Measurements from ENCODE around the gene XYLT1. TPM values are rescaled to one million over a fixed set of nuclear protein-coding genes. Genes with fewer than 3 reads are reported as not detected.

The XYLT1 gene
- total and polyA plus RNA-seq, 9 of the 15 experiments (the other 6 are each of a cell fraction or from before 2014, with no cell fraction given), result 0.03 to 0.09 (median 0.08) TPM; not detected in 6

DNA sequence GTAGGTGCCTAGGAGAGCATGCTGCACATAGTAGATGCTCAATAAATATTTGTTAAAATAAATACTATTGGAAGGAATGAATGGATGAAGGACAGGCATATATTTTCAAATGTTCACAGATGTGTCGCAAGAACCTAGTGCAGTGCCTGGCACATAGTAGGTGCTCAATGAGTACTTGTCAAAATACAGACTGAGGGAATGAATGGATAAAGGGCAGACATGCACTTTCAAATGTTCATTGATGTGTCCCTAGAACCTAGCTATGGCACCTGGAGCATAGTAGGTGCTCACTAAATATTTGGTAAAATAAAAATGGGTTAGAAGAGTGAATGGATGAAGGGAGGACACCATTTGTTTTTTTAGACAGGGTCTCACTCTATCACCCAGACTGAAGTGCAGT is 26.1 kb downstream of the XYLT1 start:
- CTCF ChIA-PET (ENCODE audit: low intra/inter-chr PET ratio), result no interaction called here
- intact Hi-C loops (cut with micrococcal nuclease), result no loop called here

DNA sequence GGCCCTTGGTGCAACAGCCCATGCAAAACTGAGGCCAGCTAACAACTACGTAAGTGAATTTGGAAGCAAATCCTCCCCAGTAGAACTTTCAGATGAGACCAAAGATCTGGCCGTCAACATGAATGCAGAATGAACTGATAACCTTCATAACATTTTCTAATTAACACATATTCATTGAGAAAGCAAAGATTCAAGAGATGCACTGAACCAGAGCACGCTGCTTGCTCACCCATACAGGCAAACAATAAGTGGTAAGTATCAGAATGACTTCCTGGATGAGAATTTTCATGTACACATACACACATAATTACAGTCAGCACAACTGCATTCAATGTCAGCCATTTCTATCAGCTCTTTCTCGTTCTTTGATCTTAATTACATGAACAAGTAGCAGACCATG is 30.6 kb downstream of the XYLT1 start:
- H3K4me1 ChIP-seq (replicated peaks in 1 of 2; ENCODE audit: control insufficient read depth in 2 of 2, insufficient read depth in 2 of 2, low read length in 2 of 2), result no peaks in the 10 kb centered on the region
- H3K27me3 ChIP-seq (ENCODE audit: control insufficient read depth in 2 of 2, insufficient read depth in 2 of 2, low read length in 2 of 2), result peaks cover 3 to 20% of the 10 kb centered on the region in 2 experiments; a peak in 2 of 5 replicates
- FAIRE-seq, result no peak
- no peak for DNase-seq (ENCODE audit: extremely low read depth in 1 of 4, low spot score in 3 of 4)
- no peaks in the 10 kb centered on the region for H4K20me1 ChIP-seq (replicated peaks; ENCODE audit: control insufficient read depth, insufficient read depth, low read length)
- no peaks in the 10 kb centered on the region for H3K9me3 ChIP-seq (replicated peaks; ENCODE audit: control insufficient read depth, insufficient read depth, low read depth, low read length)
- H3K4me3 ChIP-seq, result no peak overlapping the region
- no peak for ATAC-seq
- no TSS peak for BruUV-seq (replicated peaks)
- H3K9ac ChIP-seq (ENCODE audit: insufficient read depth in 1 of 2, low read depth in 2 of 2, low read length in 2 of 2), result no peak overlapping the region
- ChIA-PET CTCF (ENCODE audit: low intra/inter-chr PET ratio) (no interaction called here), POLR2A (interaction anchor here (0.5 kb wide), 1 partner anchor 106 kb away, joined by 3 read pairs; no protein-coding TSS in a partner anchor)
- H3K36me3 ChIP-seq (ENCODE audit: control insufficient read depth, insufficient read depth, low read length), result no peaks in the 10 kb centered on the region
- intact Hi-C loops (cut with micrococcal nuclease), result no loop called here
- WGBS (ENCODE audit: insufficient coverage, low coverage, missing lambda C conversion rate), result 0% methylated on average over 4 of the region's 4 CpGs
- H3K9me1 ChIP-seq (ENCODE audit: control insufficient read depth, insufficient read depth, low read length), result no peaks in the 10 kb centered on the region
- in situ Hi-C loops (cut with MboI), result no loop called here
- H3K4me2 ChIP-seq (ENCODE audit: insufficient read depth, low read length), result no peak overlapping the region
- H3K27ac ChIP-seq (ENCODE audit: extremely low read depth, low read depth, low read length), result no peak overlapping the region
- no peaks in the 10 kb centered on the region for H3K79me2 ChIP-seq (ENCODE audit: control insufficient read depth, insufficient read depth, low read length)
- H2AFZ ChIP-seq (ENCODE audit: low read depth, low read length), result no peak overlapping the region
- TF ChIP-seq ZBTB1 (CRISPR knock-in tag; IDR thresholded peaks at IDR 0.05; ENCODE audit: borderline replicate concordance, low read depth), result no peak
- TF ChIP-seq FOS (IDR thresholded peaks at IDR 0.05; ENCODE audit: extremely low read depth, insufficient read length), result no peak
- TF ChIP-seq, protein P1, sequence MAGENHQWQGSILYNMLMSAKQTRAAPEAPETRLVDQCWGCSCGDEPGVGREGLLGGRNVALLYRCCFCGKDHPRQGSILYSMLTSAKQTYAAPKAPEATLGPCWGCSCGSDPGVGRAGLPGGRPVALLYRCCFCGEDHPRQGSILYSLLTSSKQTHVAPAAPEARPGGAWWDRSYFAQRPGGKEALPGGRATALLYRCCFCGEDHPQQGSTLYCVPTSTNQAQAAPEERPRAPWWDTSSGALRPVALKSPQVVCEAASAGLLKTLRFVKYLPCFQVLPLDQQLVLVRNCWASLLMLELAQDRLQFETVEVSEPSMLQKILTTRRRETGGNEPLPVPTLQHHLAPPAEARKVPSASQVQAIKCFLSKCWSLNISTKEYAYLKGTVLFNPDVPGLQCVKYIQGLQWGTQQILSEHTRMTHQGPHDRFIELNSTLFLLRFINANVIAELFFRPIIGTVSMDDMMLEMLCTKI (IDR thresholded peaks at IDR 0.05; ENCODE audit: partially characterized antibody), result no peak
- TF ChIP-seq POLR2H (tag; IDR thresholded peaks at IDR 0.05; ENCODE audit: low read depth), result no peak
- no peak for TF ChIP-seq ARNT (IDR thresholded peaks at IDR 0.05)
- no peak for TF ChIP-seq DPF2 (IDR thresholded peaks at IDR 0.05)
- TF ChIP-seq ZNF12 (CRISPR knock-in tag; IDR thresholded peaks at IDR 0.05), result no peak
- no peak for TF ChIP-seq ZNF57 (CRISPR knock-in tag; IDR thresholded peaks at IDR 0.05)
- no peak for TF ChIP-seq MCM7 (IDR thresholded peaks at IDR 0.05)
- TF ChIP-seq, protein P2, sequence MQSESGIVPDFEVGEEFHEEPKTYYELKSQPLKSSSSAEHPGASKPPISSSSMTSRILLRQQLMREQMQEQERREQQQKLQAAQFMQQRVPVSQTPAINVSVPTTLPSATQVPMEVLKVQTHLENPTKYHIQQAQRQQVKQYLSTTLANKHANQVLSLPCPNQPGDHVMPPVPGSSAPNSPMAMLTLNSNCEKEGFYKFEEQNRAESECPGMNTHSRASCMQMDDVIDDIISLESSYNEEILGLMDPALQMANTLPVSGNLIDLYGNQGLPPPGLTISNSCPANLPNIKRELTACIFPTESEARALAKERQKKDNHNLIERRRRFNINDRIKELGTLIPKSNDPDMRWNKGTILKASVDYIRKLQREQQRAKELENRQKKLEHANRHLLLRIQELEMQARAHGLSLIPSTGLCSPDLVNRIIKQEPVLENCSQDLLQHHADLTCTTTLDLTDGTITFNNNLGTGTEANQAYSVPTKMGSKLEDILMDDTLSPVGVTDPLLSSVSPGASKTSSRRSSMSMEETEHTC (IDR thresholded peaks at IDR 0.05), result no peak
- TF ChIP-seq ZNF589 (CRISPR knock-in tag; IDR thresholded peaks at IDR 0.05; ENCODE audit: low read depth), result no peak
- TF ChIP-seq, protein P3, sequence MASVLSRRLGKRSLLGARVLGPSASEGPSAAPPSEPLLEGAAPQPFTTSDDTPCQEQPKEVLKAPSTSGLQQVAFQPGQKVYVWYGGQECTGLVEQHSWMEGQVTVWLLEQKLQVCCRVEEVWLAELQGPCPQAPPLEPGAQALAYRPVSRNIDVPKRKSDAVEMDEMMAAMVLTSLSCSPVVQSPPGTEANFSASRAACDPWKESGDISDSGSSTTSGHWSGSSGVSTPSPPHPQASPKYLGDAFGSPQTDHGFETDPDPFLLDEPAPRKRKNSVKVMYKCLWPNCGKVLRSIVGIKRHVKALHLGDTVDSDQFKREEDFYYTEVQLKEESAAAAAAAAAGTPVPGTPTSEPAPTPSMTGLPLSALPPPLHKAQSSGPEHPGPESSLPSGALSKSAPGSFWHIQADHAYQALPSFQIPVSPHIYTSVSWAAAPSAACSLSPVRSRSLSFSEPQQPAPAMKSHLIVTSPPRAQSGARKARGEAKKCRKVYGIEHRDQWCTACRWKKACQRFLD (CRISPR knock-in tag; IDR thresholded peaks at IDR 0.05), result no peak

More for the DNA sequence above, 26.1 kb downstream of the XYLT1 start:
- in situ Hi-C loops (cut with MboI), result no loop called here
- no peak overlapping the region for H3K4me2 ChIP-seq (ENCODE audit: insufficient read depth, low read length)
- no peak overlapping the region for H2AFZ ChIP-seq (ENCODE audit: low read depth, low read length)
- DNase-seq (ENCODE audit: extremely low read depth in 1 of 4, low spot score in 3 of 4), result no peak
- no peaks in the 10 kb centered on the region for H3K4me1 ChIP-seq (replicated peaks in 1 of 2; ENCODE audit: control insufficient read depth in 2 of 2, insufficient read depth in 2 of 2, low read length in 2 of 2)
- H3K4me3 ChIP-seq, result no peak overlapping the region
- H3K27me3 ChIP-seq (ENCODE audit: control insufficient read depth in 2 of 2, insufficient read depth in 2 of 2, low read length in 2 of 2), result peaks cover 0 to 4% of the 10 kb centered on the region in 2 experiments; a peak in 2 of 5 replicates
- H4K20me1 ChIP-seq (replicated peaks; ENCODE audit: control insufficient read depth, insufficient read depth, low read length), result no peaks in the 10 kb centered on the region
- no peaks in the 10 kb centered on the region for H3K36me3 ChIP-seq (ENCODE audit: control insufficient read depth, insufficient read depth, low read length)
- TF ChIP-seq ZKSCAN1 (IDR thresholded peaks at IDR 0.05; ENCODE audit: low read depth, low read length), result peak; percentile 83
- no peak for TF ChIP-seq HNRNPLL (IDR thresholded peaks at IDR 0.05; ENCODE audit: low read depth, low read length, poor library complexity, severe bottlenecking)
- no peak for FAIRE-seq
- BruUV-seq (replicated peaks), result no TSS peak
- POLR2A ChIA-PET, result interaction anchor here (0.7 kb wide), 1 partner anchor 17 kb away, joined by 3 read pairs; no protein-coding TSS in a partner anchor
- no peaks in the 10 kb centered on the region for H3K79me2 ChIP-seq (ENCODE audit: control insufficient read depth, insufficient read depth, low read length)
- no peak overlapping the region for H3K9ac ChIP-seq (ENCODE audit: insufficient read depth in 1 of 2, low read depth in 2 of 2, low read length in 2 of 2)
- WGBS (ENCODE audit: insufficient coverage, low coverage, missing lambda C conversion rate), result 11% methylated on average over 1 of the region's 1 CpG
- H3K9me1 ChIP-seq (ENCODE audit: control insufficient read depth, insufficient read depth, low read length), result no peaks in the 10 kb centered on the region
- no peaks in the 10 kb centered on the region for H3K9me3 ChIP-seq (replicated peaks; ENCODE audit: control insufficient read depth, insufficient read depth, low read depth, low read length)
- H3K27ac ChIP-seq (ENCODE audit: extremely low read depth, low read depth, low read length), result no peak overlapping the region
- no peak for ATAC-seq

Data from K562 (cell line).